ENCODE measurements around the gene ABCB8. TPM values are rescaled to one million over a fixed set of nuclear protein-coding genes. Genes with fewer than 3 reads are reported as not detected.
A peak's percentile ranks its signal among the peaks of the same experiment; 100 is the strongest.

The ABCB8 gene
- total RNA-seq, 1 donor from 2014 or later = 7.9 TPM

DNA sequence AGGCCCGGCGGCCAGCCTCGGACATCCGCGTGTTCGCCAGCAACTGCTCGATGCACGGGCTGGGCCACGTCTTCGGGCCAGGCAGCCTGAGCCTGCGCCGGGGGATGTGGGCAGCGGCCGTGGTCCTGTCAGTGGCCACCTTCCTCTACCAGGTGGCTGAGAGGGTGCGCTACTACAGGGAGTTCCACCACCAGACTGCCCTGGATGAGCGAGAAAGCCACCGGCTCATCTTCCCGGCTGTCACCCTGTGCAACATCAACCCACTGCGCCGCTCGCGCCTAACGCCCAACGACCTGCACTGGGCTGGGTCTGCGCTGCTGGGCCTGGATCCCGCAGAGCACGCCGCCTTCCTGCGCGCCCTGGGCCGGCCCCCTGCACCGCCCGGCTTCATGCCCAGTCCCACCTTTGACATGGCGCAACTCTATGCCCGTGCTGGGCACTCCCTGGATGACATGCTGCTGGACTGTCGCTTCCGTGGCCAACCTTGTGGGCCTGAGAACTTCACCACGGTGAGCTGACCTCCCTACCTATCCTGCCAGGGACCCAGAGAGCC is 20.7 kb downstream of the ABCB8 start:
- peaks cover 7% of the 10 kb centered on the region for H3F3A ChIP-seq (ENCODE audit: low read depth)
- Mint-ChIP-seq H3K9me3 (no peaks in the 10 kb centered on the region), H3K4me1 (no peaks in the 10 kb centered on the region), H3K4me3 (no peak overlapping the region), H3K27me3 (ENCODE audit: insufficient read depth, low read depth) (peaks cover 10% of the 10 kb centered on the region), H3K36me3 (peaks cover 5% of the 10 kb centered on the region), H3K27ac (no peak overlapping the region)
- TF ChIP-seq CTCF (IDR thresholded peaks at IDR 0.05) = no peak
- no peak for TF ChIP-seq EZH2phosphoT487 (IDR thresholded peaks at IDR 0.05)
- TF ChIP-seq EZH2 (IDR thresholded peaks at IDR 0.05) = no peak
- H2AFZ ChIP-seq (replicated peaks) = no peak overlapping the region
- H3K4me1 ChIP-seq = no peaks in the 10 kb centered on the region
- no peaks in the 10 kb centered on the region for H3K9me3 ChIP-seq (ENCODE audit: low read depth)
- no peaks in the 10 kb centered on the region for H3K36me3 ChIP-seq
- H3K79me2 ChIP-seq (ENCODE audit: low read depth) = no peaks in the 10 kb centered on the region
- H3K4me3 ChIP-seq = no peak overlapping the region
- H3K27me3 ChIP-seq = peaks cover 43% of the 10 kb centered on the region
- peaks cover 37% of the 10 kb centered on the region for H4K20me1 ChIP-seq (ENCODE audit: low read depth)
- H3K4me2 ChIP-seq = no peak overlapping the region
- no peak for DNase-seq (ENCODE audit: low spot score)
- H3K27ac ChIP-seq = no peak overlapping the region
- H3K9ac ChIP-seq = no peak overlapping the region

DNA sequence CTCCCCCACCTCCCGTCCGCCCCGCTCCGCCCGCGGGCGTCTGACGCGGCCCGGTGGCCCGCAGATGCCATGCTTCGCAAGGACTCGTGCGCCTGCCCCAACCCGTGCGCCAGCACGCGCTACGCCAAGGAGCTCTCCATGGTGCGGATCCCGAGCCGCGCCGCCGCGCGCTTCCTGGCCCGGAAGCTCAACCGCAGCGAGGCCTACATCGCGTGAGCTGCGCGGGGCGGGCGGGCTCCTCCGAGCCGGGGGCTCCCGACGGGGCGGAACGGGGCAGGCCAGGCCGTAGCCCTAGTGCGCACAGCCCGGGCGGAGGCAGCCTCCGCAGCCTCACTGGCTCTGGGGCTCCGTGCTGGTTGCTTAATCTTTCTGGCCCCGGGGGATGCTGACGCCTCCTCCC is 22.9 kb downstream of the ABCB8 start:
- H3K4me1 Mint-ChIP-seq = peaks cover 2% of the 10 kb centered on the region
- no peak overlapping the region for H2AFZ ChIP-seq (replicated peaks)
- H3K27ac ChIP-seq = no peak overlapping the region
- H3K36me3 ChIP-seq = no peaks in the 10 kb centered on the region
- TF ChIP-seq EZH2 (IDR thresholded peaks at IDR 0.05) (peak; percentile 63), CTCF (IDR thresholded peaks at IDR 0.05) (no peak), EZH2phosphoT487 (IDR thresholded peaks at IDR 0.05) (peak; percentile 44)
- H3K9me3 Mint-ChIP-seq = no peaks in the 10 kb centered on the region
- no peak overlapping the region for H3K4me3 Mint-ChIP-seq
- no peak overlapping the region for H3K27ac Mint-ChIP-seq
- H3K4me1 ChIP-seq = no peaks in the 10 kb centered on the region
- H3F3A ChIP-seq (ENCODE audit: low read depth) = peaks cover 7% of the 10 kb centered on the region
- H3K4me3 ChIP-seq = no peak overlapping the region
- DNase-seq (ENCODE audit: low spot score) = peak; percentile 95
- H3K4me2 ChIP-seq = peak overlapping the region; percentile 75
- no peaks in the 10 kb centered on the region for H3K9me3 ChIP-seq (ENCODE audit: low read depth)
- H3K27me3 Mint-ChIP-seq (ENCODE audit: insufficient read depth, low read depth) = peaks cover 14% of the 10 kb centered on the region
- no peaks in the 10 kb centered on the region for H3K79me2 ChIP-seq (ENCODE audit: low read depth)
- no peak overlapping the region for H3K9ac ChIP-seq
- peaks cover 5% of the 10 kb centered on the region for H3K36me3 Mint-ChIP-seq
- H3K27me3 ChIP-seq = peaks cover 50% of the 10 kb centered on the region
- peaks cover 39% of the 10 kb centered on the region for H4K20me1 ChIP-seq (ENCODE audit: low read depth)

DNA sequence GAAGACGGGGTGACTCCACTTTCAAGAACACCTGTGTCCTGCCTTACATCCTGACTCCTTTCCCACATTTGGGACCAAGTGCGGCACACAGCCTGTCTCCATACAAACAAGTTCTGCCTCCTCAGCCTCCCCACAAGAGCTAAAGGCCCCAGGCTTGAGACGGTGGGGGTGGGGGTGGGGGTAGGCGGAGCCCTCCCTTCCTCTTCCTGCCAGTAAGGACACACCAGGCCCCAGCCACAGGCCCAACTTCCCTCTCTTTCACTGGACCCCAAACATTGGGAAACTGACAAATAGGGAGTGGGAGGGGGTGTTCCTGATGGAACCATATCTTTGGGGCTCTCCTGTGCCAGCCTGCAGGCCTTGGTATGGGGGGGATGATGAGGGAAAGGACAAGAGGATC is 24.8 kb downstream of the ABCB8 start:
- peaks cover 18% of the 10 kb centered on the region for H3K27me3 Mint-ChIP-seq (ENCODE audit: insufficient read depth, low read depth)
- H3K4me1 Mint-ChIP-seq = peaks cover 16% of the 10 kb centered on the region
- TF ChIP-seq EZH2 (IDR thresholded peaks at IDR 0.05) = no peak
- TF ChIP-seq EZH2phosphoT487 (IDR thresholded peaks at IDR 0.05) = no peak
- no peak for TF ChIP-seq CTCF (IDR thresholded peaks at IDR 0.05)
- Histone ChIP-seq H3K27ac (no peak overlapping the region), H3K4me3 (no peak overlapping the region), H3K79me2 (ENCODE audit: low read depth) (no peaks in the 10 kb centered on the region), H3K4me2 (no peak overlapping the region), H3K4me1 (peaks cover 9% of the 10 kb centered on the region), H4K20me1 (ENCODE audit: low read depth) (peaks cover 43% of the 10 kb centered on the region), H3F3A (ENCODE audit: low read depth) (peaks cover 7% of the 10 kb centered on the region), H3K27me3 (peaks cover 63% of the 10 kb centered on the region), H3K36me3 (no peaks in the 10 kb centered on the region), H2AFZ (replicated peaks) (no peak overlapping the region), H3K9me3 (ENCODE audit: low read depth) (no peaks in the 10 kb centered on the region), H3K9ac (no peak overlapping the region)
- no peak overlapping the region for H3K27ac Mint-ChIP-seq
- no peaks in the 10 kb centered on the region for H3K9me3 Mint-ChIP-seq
- H3K4me3 Mint-ChIP-seq = no peak overlapping the region
- H3K36me3 Mint-ChIP-seq = peaks cover 5% of the 10 kb centered on the region
- DNase-seq (ENCODE audit: low spot score) = no peak

Data from neural progenitor cell (in vitro differentiated cells).